Measurements from ENCODE around the gene UBE2D1.

Gene UBE2D1

DNA sequence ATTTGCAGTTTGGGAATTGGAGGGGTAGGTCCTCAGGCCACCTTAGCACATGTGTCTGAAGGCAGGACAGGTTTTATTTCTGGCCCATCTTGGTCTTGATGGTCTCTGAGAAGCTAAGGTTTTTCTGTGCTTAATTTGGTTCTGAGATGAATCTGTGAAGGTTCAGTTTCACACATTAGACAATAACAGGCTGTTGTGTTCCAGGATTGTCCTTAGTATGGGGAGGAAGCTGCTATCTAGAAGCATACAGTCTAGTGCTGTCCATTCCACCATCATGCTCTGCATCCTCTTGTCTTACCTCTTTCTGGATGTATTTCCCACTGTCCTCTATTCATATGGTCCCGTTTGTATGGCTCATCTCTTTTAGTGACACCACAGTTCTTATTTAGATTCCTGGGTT, 7.1 kb downstream of the UBE2D1 start:
- no peak for DNase-seq

DNA sequence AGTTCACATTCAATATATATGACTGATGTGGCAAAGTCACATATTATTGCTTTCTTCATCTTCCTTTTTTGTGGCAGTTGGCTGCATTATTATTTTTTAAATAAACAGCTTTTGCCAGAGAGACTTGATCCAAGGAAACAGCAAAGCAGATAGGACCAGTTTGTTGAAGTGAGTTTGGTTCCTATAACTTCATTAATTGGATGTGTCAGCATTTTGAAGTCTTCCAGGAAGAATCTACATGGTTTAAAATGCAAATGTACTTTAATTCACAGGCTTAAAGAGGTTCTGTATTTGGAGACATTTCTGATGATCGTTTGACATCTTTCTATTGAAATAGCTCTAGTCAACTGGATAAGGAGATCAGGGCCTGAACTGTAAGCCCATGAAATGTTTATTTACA, 13.2 kb downstream of the UBE2D1 start:
- DNase-seq: no peak

DNA sequence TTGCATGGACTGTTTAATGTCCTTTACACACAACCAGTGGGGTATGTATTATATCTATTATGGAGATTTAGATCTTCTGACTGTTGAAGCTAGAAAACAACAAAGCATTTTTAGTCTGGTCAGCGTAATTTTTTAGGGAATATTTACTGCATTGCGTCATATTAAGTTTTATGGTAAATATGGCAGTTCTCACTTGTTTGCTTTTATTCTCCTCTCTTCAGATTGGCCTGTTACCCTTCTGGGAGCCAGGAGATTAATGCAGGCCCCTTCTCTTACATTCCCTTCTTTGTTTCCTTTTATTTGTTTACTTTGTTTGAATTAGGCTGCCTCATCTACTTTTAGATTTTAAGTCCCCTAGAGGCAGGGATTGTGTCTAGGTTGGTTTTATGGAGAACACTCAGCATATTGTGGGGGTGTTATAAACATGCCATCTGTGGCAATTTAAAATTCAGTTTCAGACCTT, 13.8 kb downstream of the UBE2D1 start:
- no peak for DNase-seq

DNA sequence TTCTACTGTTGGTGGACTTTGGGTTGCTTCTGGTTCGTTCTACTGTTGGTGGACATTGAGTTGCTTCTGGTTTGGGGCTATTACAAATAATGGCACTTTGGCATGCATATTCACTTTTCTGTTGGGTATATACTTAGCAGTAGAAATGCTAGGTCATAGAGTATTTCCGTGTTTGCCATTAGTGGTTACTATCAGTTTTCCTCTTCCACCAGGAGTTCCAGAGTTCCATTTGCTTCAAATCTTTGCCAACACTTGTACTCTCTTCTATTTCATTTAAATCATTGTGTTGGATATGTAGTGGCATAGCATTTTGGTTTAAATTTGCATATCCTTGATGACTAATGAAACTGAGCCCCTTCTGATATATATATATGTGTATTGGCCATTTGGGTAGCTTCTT, 15.2 kb downstream of the UBE2D1 start:
- no peak for DNase-seq

DNA sequence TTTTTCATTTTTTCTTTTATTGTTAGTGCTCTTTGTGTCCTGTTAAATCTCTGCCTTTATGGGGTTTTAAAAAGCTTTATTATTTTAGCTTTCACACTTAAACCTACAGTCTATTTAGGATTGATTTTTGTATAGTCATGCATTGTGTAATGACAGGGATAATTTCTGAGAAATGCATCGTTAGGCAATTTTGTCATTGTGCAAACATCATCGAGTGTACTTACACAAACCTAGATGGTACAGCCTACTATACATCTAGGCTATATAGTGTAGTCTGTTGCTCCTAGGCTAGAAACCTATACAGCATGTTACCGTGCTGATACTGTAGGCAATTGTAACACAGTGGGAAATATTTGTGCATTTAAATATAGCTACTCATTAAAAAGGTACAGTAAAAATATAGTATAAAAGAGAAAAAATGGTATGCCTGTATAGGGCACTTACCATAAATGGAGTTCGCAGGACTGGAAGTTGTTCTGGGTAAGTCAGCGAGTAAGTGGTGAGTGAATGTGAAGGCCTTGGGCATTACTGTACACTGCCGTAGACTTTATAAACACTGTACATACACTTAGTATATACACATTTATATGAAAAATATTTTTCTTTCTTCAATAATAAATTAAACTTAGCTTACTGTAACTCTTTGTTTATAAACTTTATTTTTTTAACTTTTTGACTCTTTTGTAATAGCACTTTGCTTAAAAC, 16.0 kb downstream of the UBE2D1 start:
- no peak for DNase-seq

DNA sequence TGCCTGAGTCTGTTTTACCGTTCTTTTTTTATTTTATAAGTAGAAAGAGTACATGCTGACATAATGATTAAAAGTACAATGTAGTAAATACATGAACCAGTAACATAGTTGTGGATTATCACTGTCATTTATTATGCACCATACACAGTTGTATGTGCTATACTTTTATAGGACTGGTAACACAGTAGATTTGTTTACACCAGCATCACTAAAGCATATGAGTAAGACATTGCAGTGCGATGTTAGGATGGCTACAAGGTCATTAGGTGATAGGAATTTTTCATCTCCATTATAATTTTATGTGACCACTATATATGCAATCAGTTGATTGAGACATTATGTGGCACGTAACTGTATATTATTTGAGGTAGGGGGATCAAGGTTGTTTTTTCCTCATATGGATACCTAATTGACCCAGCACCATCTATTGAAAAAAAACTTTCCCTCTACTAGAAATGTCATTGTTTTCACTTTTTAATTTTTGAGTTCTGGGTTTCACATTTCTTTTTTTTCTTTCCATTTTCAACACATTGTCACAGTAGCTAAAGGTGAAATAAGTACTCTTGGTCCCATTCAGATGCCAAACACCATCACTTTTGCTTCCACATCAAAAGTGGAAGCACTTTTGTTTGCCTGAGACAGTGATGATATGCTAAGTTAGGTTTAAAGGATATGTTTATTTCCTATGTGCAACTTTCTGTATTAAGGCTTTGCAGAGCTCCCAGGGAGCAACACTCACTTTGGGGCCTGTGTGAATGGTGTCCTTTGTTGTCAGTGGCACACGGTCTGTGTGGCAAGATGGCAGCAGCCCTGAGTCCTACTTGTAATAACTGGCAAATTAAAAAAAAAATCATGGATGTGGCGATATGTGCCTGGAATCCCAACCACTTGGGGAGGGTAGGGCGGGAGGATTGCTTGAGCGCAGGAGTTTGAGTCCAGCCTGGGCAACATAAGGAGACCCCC, 17.1 kb downstream of the UBE2D1 start:
- no peak for DNase-seq

DNA sequence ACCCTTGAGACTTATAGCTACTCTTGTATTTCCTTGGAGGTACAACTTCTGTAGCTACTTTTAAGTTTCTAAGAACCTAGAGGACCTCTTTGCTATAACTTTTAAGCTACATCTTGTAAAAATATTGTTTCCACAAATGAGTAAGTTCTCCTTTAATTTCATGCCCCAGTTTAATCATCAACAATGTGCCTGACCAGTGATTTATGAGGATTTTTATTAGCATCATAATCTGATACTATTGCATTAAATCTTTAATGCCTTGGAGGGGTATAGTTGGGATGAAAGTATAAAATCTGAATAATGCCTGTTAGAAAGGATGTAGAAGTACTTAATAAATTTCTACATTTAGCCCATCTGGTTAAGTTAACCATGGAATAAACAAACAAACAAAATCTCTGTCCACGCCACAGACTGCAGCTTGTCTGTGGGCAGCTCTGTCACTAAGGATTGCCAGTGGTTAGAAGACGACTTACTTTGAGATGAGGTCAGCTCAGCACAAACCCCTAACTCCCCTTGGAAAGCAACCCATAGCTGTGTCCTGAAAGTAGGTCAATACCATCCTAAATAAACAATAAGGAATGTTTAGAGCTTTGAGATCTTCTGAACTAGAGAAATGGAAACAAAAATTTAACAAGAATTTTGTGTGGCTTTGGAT, 18.3 kb downstream of the UBE2D1 start:
- no peak for DNase-seq

DNA sequence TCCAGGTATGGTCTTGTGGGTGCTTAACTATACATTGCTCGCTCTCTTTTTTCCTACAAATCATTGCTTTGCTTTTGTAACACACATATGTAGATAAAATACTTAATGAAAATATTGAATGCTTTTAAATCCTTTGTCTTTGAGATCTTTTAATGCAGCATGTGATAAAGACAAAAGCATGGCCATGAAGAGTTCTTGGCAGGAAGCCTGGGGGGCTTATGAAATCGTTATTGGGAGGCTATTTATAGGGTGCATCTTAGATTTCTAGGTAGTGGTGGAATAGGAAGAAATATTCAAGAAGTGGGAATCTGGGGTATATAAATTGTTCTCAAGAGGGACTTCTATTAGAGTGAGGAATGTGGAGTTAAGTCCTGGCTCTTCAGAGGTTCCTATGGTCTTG, 21.9 kb downstream of the UBE2D1 start:
- DNase-seq: no peak

DNA sequence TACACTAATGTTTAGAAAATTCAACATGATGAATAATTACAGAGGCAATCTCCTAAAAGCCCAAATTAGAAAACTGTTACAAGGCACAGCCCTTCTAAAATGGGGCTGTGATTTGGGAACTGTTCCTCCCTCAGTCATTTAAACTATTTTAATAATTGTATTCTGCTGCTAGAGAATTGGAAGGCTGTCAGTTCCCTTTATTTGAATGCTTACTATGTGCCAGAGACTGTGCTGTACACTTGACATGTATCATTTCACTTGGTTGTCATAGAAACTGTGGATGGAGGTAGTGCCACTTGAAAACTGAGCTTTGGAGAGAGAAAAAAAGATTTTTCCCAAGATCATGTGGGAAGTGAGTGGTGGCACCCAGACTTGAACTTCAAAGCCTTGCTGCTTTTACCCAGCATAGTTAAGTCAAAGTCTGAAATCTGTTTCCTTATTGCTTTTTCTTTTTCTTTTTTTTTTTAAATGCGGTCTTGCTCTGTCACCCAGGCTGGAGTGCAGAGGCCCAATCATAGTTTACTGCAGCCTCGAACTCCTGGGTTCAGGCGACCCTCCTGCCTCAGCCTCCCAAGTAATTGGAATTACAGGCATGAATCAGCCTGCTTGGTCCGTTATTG, 23.6 kb downstream of the UBE2D1 start:
- DNase-seq: no peak

DNA sequence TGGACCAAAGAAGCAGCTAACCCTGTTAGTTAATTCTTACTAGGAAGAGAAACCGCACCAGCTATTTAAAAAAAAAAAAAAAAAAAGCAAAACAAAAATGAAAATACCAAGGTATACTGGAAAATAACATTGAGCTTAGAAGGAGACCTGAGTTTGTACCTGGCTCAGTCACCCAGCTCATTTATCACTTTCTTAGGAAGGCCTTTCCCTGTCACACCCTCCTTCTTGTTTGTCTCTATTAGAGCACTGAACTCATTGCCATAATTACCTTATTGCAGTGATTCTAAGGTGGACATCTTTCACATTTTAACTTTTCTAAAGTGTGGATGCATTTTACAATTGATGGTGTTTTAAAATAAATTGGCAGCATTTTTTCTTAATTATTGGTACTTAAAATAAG, 24.1 kb downstream of the UBE2D1 start:
- DNase-seq: no peak

DNA sequence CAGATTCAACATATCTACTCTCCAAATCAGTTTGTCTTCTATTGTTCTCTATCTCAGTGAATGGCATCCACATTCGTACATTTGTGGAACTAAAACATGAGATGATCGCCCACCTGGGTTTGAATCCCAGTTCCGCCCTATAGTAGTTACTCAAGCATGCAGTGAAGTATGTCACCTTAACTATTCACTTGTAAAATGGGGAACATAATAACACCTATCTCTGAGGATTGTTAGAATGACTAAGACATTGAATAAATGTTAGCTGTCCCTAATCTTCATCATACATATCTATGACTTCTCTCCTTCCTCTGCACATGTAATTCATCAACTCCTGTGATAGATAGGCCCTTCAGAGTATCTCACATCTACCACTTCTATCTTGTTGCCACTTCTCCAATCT, 24.7 kb downstream of the UBE2D1 start:
- DNase-seq: no peak

DNA sequence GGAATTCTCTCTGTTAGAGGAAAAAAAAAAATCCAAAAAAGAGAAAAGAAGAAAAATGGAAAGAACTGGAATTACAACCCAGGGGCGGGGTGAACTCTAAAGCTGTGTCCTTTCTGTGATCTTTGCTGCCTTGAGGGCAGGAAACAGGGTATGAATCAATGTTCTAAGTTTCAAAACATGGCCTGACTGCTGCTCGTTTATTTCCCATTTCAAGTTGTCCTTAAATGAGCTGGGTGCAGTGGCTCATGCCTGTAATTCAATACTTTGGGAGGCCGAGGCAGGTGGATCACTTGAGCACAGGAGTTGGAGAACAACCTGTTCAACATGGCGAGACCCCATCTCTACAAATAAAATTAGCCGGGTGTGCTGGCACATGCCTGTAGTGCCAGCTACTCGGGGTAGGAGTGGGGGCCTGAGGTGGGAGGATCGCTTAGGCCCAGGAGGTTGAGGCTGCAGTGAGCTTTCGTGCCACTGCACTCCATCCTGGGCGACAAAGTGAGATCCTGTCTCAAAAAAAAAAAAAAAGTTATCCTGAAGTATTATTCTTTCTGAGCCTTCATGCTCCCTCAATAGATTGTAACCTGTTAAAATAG, 25.7 kb downstream of the UBE2D1 start:
- DNase-seq: no peak

DNA sequence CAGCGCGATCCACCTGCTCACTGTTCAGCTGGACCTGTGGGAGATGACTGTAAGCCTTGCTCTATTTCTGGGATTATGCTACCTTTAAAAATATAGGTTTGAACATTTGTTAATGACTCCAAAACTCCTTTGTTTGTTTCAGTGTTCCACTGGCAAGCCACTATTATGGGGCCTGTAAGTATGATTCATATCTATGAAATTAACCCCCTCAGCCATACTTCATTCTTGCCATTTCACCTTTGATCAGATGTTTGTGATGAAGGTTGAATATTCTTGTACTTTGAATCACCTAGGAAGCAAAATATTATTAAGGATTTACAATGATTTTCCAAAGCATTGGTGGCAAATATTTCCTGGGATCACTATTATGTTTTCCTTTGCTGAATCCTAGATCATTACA, 26.5 kb downstream of the UBE2D1 start:
- DNase-seq: no peak

DNA sequence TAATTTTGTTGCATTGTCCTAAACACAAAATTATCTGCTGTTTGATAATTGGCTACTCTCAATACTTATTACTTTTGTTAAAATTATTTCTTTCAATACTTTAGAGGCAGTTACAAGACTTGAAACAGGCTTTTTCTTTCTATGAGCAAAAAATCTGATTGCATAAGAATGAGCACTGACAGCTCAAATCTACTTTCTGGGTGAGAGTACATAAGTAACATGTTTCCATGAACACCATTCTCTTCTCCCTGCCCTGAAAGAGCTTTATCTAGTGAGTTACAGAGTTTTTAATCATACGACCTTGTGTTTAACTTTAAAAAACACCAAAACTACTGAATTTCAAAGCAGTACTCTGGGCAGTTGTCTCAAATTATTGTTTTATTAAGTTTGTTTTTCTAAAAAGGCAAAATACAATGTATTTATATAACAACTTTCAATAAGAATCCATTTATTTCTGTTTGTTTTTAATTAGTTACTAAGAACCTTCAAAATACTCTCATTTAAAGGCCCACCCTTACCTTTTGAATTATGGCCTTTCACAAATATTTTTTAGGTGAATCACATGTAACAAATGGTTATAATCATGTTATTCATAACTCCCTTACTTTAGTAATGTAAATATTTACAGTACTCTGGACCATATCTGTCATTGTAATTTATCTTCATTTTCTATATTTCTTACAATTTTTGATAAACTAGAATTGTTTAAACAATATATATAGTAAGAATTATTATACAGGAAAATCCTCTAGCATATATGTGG, 27.4 kb downstream of the UBE2D1 start:
- no peak for DNase-seq

DNA sequence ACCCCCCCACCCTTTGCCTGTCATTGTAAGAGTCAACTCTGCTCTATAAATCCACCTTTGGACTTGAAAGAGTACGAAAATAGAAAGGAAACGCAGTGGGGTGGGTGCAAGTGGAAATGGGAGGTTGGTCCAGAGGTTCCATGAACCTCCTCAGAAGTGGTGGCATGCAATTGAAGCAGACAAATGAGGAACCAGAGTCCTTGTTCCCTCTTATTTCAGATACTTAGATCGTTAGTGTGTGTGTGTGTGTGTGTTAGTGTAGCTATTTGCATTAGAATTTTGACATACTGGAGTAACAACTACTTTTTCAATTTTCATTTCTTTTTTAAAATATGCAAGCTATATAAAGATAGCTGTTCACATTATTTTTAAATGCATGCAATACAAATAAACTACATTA, 32.3 kb downstream of the UBE2D1 start:
- no peak for DNase-seq

DNA sequence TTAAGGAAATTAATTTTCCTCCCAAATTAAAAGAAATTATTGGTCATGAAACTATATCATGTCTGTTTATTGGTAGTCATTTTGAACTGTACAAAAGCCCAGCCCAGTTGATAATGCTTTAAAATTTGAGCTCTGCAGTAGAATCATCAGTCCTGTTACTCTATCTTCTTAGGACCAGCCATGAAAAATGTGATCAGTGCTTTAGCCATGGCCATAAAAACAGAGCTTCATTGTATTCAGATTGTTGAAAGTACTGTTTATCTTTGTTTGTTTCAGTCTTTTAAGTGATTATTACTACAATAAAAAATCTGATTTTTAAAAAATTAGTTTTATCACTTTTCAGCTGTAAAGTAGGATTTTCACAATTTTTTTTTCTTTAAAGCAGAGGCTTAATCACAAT, 36.7 kb downstream of the UBE2D1 start:
- no peak for DNase-seq

DNA sequence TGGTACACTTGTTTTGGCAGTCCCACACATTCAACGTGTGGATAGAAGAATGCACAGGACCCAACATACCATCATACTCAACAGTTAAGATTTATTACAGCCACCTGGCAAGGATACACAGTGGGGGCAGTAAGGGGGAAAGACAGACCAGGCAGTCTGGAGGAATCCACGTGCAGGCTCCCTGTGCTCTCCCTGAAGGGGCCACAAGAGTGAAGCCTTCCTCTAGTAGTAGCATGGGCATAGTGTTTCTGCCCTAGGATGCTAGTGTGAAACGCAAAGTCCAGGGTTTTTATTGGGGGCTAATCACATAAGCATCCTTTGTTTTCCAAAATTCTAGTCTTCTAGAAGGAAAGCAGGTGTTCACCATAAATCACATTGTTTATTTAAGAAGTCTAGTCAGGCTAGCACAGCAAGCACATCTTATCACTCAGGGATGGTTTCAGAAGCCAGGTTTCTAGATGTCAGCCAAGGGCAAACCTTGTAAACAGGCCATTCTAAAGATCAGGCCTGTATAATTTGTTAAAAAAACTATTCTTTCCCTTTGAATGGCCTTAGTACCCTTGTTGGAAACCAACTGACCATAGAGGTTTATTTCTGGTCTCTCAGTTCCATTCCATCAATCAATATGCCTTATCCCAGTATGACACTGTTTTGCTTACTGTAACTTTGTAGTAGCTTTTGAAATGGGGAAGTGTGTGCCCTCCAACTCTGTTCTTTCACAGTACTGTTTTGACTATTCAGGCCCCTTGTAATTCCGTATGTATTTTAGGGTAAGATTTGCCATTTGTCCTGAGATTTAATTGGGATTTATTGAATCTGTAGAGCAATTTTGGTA, 38.0 kb downstream of the UBE2D1 start:
- no peak for DNase-seq

DNA sequence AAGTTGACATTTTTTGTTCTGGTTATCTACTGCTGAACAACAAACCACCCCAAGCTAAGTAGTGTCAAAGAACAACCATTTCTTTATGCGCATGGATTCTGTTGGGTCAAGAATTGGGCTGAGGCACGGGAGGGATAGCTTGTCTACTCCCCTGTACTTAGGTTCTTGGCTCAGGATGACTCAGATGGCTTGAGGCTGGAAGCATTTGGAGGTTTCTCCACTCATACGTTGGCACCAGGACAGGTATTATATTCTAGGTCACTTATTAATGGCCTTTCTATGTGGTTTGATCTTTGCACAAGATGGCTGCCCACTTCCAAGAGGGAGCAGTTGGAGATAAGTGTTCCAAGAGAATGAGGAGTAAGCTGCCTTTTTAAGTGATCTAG, 38.6 kb downstream of the UBE2D1 start:
- no peak for DNase-seq

DNA sequence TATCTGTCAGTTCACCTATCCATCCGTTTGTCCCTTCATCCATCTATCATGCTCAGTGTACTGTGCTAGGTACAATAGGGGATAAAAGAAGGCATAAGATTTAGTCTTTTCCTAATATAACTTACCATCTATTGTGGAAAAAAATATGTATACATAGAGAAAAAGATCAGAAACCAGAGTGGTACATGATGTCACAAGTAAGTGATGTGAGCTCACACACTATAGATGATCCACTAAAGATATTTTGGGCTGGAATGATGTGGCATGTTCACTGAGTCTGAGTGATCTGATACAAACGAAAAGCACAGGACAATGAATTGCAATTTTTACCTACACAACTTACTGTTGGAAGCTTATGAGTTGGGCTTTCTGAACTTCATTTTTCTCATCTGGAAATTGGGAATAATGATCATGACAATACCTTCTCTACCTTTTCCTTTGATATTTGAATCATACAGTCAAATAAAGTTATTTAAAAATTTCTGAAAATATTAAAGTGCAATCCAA, 47.7 kb downstream of the UBE2D1 start:
- no peak for DNase-seq

DNA sequence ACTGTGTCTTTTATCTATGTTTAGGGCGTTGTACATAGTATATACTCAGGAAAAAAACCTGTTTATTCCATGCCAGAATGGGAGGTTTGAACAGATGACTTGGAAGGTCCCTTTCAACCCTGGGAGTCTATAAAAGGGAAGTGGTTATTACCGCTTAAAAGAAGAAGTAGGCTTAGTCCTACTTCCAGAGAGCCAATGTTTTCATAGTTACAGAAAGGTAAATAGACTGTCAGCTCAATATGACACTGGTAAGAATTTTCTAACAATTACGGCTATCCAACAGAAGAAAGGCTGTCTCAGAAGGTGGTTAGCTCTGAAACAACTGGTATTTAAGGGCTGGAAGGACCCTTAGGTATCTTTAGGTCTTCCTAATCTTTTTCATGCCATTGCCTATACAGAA, 49.3 kb downstream of the UBE2D1 start:
- DNase-seq: no peak

DNA sequence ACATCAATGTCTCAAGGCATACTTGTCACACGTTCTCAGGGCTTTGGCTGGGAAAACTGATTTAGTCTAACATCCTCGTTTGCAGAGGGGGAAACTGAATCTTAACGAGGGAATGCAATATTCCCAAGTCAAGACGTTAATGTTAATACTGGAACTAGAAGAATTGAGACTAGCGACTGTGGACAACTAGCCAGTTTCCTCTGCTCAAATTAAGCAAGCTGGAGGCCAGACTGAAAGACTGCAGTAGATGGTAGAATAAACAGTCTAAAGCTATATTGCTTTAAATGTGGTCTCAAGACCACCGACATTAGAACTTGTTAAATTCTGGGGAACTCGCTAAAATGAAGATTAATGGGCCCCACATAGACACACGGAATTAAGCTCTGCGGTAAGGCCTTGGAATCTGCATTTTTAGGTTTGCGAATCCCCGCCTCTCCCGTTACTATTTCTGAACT, 49.8 kb downstream of the UBE2D1 start:
- DNase-seq: no peak

Measured in activated CD4-positive, alpha-beta T cell treated with anti-CD3 and anti-CD28 coated beads, Interleukin-2, amount 50 U/mL, for 48 hours (primary cell).